GM10248 (cell line): Measurements from ENCODE around the gene LAYN.
A peak's percentile ranks its signal among the peaks of the same experiment; 100 is the strongest.

Source experiments
- CTCF ChIA-PET: fragments of 300-600 bp; sonication (Branson Sonifier 250); formaldehyde crosslinking; extraction: SDS; loops from one replicate; lab custom pipeline; 2021; ENCODE audit warnings: antibody characterized with exemption; lab: Yijun Ruan, JAX
- POLR2A ChIA-PET: fragments of 350-650 bp; sonication (Branson Sonifier 250); formaldehyde crosslinking; extraction: SDS; loops from one replicate; lab custom pipeline; 2020; ENCODE audit warnings: antibody characterized with exemption; lab: Yijun Ruan, JAX
- DNase-seq: peaks from one replicate; pipeline ENCODE4 v3.0.0; 2012; ENCODE audit errors: extremely low spot score
- TF ChIP-seq, protein P1 (sequence below): IDR thresholded peaks from 2 replicates; pipeline ENCODE4 v1.5.1; 2012; ENCODE audit warnings: mild to moderate bottlenecking, low read depth; ENCODE audit errors: extremely low read depth, missing control alignments, control extremely low read depth

The LAYN gene

DNA sequence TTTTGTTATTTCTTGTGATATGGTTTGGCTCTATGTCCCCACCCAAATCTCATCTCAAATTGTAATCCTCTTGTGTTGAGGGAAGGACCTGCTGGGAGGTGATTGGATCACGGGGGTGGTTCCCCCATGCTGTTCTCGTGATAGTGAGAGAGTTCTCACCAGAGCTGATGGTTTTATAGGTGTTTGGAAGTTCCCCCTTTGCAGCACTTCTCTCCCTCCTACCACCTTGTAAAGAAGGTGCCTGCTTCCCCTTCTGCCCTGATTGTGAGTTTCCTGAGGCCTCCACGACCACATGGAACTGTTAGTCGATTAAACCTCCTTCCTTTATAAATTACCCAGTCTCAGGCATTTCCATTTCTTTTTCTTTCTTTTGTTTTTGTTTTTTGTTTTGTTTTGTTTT, 37.3 kb downstream of the LAYN start:
- DNase-seq, result no peak
- ChIA-PET CTCF (interaction anchor here (1.3 to 1.7 kb wide), 2 partner anchors 9 to 35 kb away, joined by 3 to 4 read pairs; no protein-coding TSS in a partner anchor), POLR2A (no interaction called here)
- TF ChIP-seq, protein P1, sequence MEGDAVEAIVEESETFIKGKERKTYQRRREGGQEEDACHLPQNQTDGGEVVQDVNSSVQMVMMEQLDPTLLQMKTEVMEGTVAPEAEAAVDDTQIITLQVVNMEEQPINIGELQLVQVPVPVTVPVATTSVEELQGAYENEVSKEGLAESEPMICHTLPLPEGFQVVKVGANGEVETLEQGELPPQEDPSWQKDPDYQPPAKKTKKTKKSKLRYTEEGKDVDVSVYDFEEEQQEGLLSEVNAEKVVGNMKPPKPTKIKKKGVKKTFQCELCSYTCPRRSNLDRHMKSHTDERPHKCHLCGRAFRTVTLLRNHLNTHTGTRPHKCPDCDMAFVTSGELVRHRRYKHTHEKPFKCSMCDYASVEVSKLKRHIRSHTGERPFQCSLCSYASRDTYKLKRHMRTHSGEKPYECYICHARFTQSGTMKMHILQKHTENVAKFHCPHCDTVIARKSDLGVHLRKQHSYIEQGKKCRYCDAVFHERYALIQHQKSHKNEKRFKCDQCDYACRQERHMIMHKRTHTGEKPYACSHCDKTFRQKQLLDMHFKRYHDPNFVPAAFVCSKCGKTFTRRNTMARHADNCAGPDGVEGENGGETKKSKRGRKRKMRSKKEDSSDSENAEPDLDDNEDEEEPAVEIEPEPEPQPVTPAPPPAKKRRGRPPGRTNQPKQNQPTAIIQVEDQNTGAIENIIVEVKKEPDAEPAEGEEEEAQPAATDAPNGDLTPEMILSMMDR, result no peak

DNA sequence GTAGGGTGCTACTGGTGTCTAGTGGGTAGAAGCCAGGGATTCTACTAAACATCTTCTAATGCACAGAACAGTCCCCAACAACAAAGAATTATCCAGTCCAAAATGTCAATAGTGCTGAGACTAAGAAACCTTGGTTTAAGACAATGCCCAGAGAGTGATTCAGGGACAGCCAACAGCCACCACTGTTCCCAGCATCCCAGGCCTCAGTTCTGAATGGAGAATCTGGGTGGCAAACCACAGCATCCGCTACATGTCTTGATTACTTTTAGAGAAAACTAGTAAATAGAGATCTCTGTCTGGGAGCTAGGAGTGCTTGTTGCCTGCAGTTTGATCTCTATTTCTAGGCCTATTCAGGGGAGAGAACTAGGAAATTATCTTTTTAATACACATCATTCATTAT, 40.8 kb downstream of the LAYN start:
- TF ChIP-seq, protein P1, result no peak
- CTCF ChIA-PET, result interaction anchor here (0.9 kb wide), 1 partner anchor 9 kb away, joined by 3 read pairs; no protein-coding TSS in a partner anchor
- POLR2A ChIA-PET, result no interaction called here
- DNase-seq, result no peak

DNA sequence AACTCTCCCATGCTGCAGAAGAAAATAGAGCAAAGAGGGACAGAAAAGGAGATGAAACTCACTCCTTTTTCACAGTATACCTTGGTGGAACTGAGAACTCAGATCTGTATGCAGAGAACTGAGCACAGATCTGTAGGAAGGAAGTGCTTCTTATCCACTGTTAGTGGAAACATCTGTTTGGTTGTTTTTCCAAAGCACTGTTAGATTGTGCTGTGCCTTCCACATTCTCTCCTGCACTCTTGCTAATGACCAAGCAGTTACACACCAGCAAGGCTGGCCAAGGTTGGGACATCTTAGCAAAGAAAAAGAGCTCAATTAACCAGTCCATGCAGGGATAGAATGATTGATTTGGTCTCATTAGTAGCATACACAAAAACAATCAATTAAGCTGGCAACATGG, 41.6 kb downstream of the LAYN start:
- ChIA-PET CTCF (interaction anchor here (1.5 kb wide), 1 partner anchor 11 kb away, joined by 5 read pairs; no protein-coding TSS in a partner anchor), POLR2A (no interaction called here)
- TF ChIP-seq, protein P1, result no peak
- DNase-seq, result no peak

DNA sequence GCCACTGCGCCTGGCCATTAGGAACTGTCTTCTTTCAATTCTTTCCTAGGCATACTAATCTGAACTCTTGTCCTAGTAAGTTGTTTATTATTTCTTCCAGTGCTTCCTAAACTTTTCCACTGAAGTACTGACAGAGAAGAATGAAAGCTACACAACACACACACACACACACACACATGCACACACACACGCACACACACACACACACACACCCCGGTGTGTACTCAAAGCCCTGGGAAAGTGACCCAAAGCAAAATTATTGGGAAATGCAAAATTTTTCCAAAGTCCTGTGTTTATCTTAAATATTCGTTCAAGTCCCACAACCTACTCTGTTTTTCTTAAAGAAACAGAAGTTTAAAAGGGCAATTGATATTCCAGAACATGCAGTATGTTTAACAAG, 42.4 kb downstream of the LAYN start:
- ChIA-PET CTCF (interaction anchor here (0.8 to 1.6 kb wide), 5 partner anchors 10 to 259 kb away, joined by 3 to 12 read pairs (median 5); no protein-coding TSS in a partner anchor), POLR2A (no interaction called here)
- no peak for DNase-seq
- TF ChIP-seq, protein P1, result no peak

DNA sequence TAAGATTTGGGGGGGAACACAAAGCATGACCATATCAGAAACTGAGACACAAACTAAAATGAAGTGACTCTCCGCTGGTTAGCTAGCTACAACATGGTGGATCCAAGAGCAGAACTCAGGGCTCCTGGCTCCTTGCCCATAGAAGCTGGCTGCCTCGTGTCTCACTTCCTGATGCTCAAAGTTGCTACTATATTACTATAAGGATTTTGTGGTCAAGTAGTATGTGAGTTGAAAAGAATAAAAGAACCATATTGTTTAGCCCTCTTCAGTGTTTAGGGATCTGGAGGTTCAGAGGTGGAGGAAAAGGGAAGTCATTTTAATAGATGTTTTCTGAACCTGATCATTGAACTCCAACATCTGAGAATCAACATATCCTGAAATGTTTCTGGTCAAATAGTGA, 44.9 kb downstream of the LAYN start:
- CTCF ChIA-PET, result interaction anchor here (0.6 to 6.1 kb wide), 7 partner anchors 9 to 285 kb away, joined by 3 to 80 read pairs (median 4); partner anchors contain the start of gene PPP2R1B
- DNase-seq, result no peak
- POLR2A ChIA-PET, result no interaction called here
- TF ChIP-seq, protein P1, result no peak

DNA sequence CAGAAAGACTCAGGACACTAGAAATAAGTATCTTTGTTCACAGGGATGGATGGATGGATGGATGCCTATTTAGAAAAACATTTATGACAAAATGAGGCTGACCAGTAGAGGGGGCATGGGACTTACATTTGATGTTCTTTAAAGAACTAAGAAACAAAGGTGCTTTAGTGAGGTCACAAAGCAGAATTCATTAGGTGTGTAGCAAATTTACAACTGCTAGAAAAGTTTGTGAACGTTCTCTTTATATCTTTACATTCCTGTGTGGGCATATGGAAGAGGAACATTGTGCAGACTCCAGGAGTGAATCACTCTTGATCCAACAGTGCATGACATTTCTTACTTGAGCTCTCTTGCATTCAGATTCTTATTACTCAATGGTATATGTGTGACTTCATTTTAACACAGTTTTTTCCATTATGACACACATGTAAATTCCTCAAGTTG, 45.9 kb downstream of the LAYN start:
- peak; percentile 43 for DNase-seq
- ChIA-PET CTCF (interaction anchor here (0.6 to 6.1 kb wide), 41 partner anchors 8 to 694 kb away, joined by 3 to 80 read pairs (median 4); partner anchors contain the start of gene PPP2R1B), POLR2A (no interaction called here)
- TF ChIP-seq, protein P1, result peak; percentile 53
